ENCODE data around the gene WASF1.

The WASF1 gene

GRCh38 chr6:110089323-110089722 is 90.1 kb downstream of the WASF1 start:
- Histone ChIP-seq H3K27ac (ENCODE audit: low read depth, low read length) (no peak overlapping the region), H3K27me3 (ENCODE audit: control insufficient read depth, low read length) (no peaks in the 10 kb centered on the region), H3F3A (ENCODE audit: control insufficient read depth, insufficient read depth) (no peaks in the 10 kb centered on the region), H3K36me3 (ENCODE audit: control insufficient read depth, low read length) (0 out of 2 replicates have a peak, but pooled peaks cover 2% of the 10 kb centered on the region), H3K4me3 (ENCODE audit: low read length) (no peak overlapping the region), H3K9me2 (replicated peaks; ENCODE audit: control insufficient read depth, low read length) (no peaks in the 10 kb centered on the region), H3K4me2 (ENCODE audit: low read length) (no peak overlapping the region), H4K20me1 (ENCODE audit: control insufficient read depth, insufficient read depth, low read depth, low read length) (no peaks in the 10 kb centered on the region), H3K9me3 (ENCODE audit: control insufficient read depth, insufficient read depth, low read length) (no peaks in the 10 kb centered on the region), H3K79me2 (ENCODE audit: control insufficient read depth, low read length) (no peaks in the 10 kb centered on the region), H3K4me1 (ENCODE audit: control insufficient read depth, low read length) (0 out of 2 replicates have a peak, but pooled peaks cover 3% of the 10 kb centered on the region)
- TF ChIP-seq EZH2phosphoT487 (IDR thresholded peaks at IDR 0.05; ENCODE audit: borderline replicate concordance, low read length) = no peak
- no peak for TF ChIP-seq CTCF (IDR thresholded peaks at IDR 0.05; ENCODE audit: low read depth, low read length, poor library complexity, severe bottlenecking)

- Histone ChIP-seq H4K20me1 (ENCODE audit: control insufficient read depth, insufficient read depth, low read depth, low read length) (no peaks in the 10 kb centered on the region), H3K9me3 (ENCODE audit: control insufficient read depth, insufficient read depth, low read length) (no peaks in the 10 kb centered on the region), H3K79me2 (ENCODE audit: control insufficient read depth, low read length) (no peaks in the 10 kb centered on the region), H3K4me3 (ENCODE audit: low read length) (no peak overlapping the region), H3K4me1 (ENCODE audit: control insufficient read depth, low read length) (0 out of 2 replicates have a peak, but pooled peaks cover 3% of the 10 kb centered on the region), H3K4me2 (ENCODE audit: low read length) (no peak overlapping the region), H3K9me2 (replicated peaks; ENCODE audit: control insufficient read depth, low read length) (no peaks in the 10 kb centered on the region), H3F3A (ENCODE audit: control insufficient read depth, insufficient read depth) (no peaks in the 10 kb centered on the region), H3K27ac (ENCODE audit: low read depth, low read length) (no peak overlapping the region), H3K36me3 (ENCODE audit: control insufficient read depth, low read length) (no peaks in the 10 kb centered on the region), H3K27me3 (ENCODE audit: control insufficient read depth, low read length) (no peaks in the 10 kb centered on the region)
- TF ChIP-seq EZH2phosphoT487 (IDR thresholded peaks at IDR 0.05; ENCODE audit: borderline replicate concordance, low read length) (no peak), CTCF (IDR thresholded peaks at IDR 0.05; ENCODE audit: low read depth, low read length, poor library complexity, severe bottlenecking) (no peak)
Measured at GRCh38 chr6:110085285-110085684, 94.2 kb downstream of the WASF1 start.

GRCh38 chr6:110083875-110084585 is 95.4 kb downstream of the WASF1 start:
- Histone ChIP-seq H3K4me2 (ENCODE audit: low read length) (no peak overlapping the region), H3K36me3 (ENCODE audit: control insufficient read depth, low read length) (no peaks in the 10 kb centered on the region)

More at GRCh38 chr6:110083875-110084585, 95.4 kb downstream of the WASF1 start:
- Histone ChIP-seq H3K27ac (ENCODE audit: low read depth, low read length) (no peak overlapping the region), H3K4me3 (ENCODE audit: low read length) (no peak overlapping the region), H3K9me2 (replicated peaks; ENCODE audit: control insufficient read depth, low read length) (no peaks in the 10 kb centered on the region), H3K9me3 (ENCODE audit: control insufficient read depth, insufficient read depth, low read length) (no peaks in the 10 kb centered on the region), H3K4me1 (ENCODE audit: control insufficient read depth, low read length) (0 out of 2 replicates have a peak, but pooled peaks cover 3% of the 10 kb centered on the region), H3K79me2 (ENCODE audit: control insufficient read depth, low read length) (no peaks in the 10 kb centered on the region), H4K20me1 (ENCODE audit: control insufficient read depth, insufficient read depth, low read depth, low read length) (no peaks in the 10 kb centered on the region), H3F3A (ENCODE audit: control insufficient read depth, insufficient read depth) (no peaks in the 10 kb centered on the region), H3K27me3 (ENCODE audit: control insufficient read depth, low read length) (no peaks in the 10 kb centered on the region)
- TF ChIP-seq CTCF (IDR thresholded peaks at IDR 0.05; ENCODE audit: low read depth, low read length, poor library complexity, severe bottlenecking) (no peak), EZH2phosphoT487 (IDR thresholded peaks at IDR 0.05; ENCODE audit: borderline replicate concordance, low read length) (no peak)
